NCI-H774 (cell line): ENCODE measurements around the gene CAMK2N2.
A peak's percentile ranks its signal among the peaks of the same experiment; 100 is the strongest.

Experiments
- DNase-seq: peaks from one replicate; lab custom pipeline; 2025; lab: John Stamatoyannopoulos, UW

The CAMK2N2 gene

GRCh38 chr3:184261270-184261853 lies at the start of gene CAMK2N2:
Gene CAMK2N2, minus strand, starts transcription at chr3:184261553. Its CDS starts 268 bp downstream, at chr3:184261285.
- peak; percentile 99 for DNase-seq

- DNase-seq = no peak
These were observed 47.4 kb upstream of the CAMK2N2 start for GRCh38 chr3:184308744-184309143.

GRCh38 chr3:184307915-184308314 lies 46.6 kb upstream of the CAMK2N2 start:
- no peak for DNase-seq

- no peak for DNase-seq
These were observed 45.1 kb upstream of the CAMK2N2 start for GRCh38 chr3:184306341-184306972.

- DNase-seq = no peak
These were observed 44.2 kb upstream of the CAMK2N2 start for GRCh38 chr3:184305577-184305976.

- no peak for DNase-seq
These were observed 39.0 kb upstream of the CAMK2N2 start for GRCh38 chr3:184300378-184300720.

GRCh38 chr3:184299488-184300377 lies 38.4 kb upstream of the CAMK2N2 start:
- no peak for DNase-seq

GRCh38 chr3:184298759-184299487 lies 37.6 kb upstream of the CAMK2N2 start, which contains the start of gene PSMD2:
Gene PSMD2, plus strand, starts transcription at chr3:184299241. Its CDS starts 26 bp downstream, at chr3:184299267.
- peak; percentile 100 for DNase-seq

- no peak for DNase-seq
These were observed 35.3 kb upstream of the CAMK2N2 start for GRCh38 chr3:184296616-184297015.

GRCh38 chr3:184295771-184296170 lies 34.4 kb upstream of the CAMK2N2 start:
- peak; percentile 69 for DNase-seq

- DNase-seq = no peak
These were observed 30.5 kb upstream of the CAMK2N2 start for GRCh38 chr3:184291738-184292445.

GRCh38 chr3:184291044-184291737 lies 29.8 kb upstream of the CAMK2N2 start:
- DNase-seq = no peak

- DNase-seq = no peak
These were observed 29.0 kb upstream of the CAMK2N2 start for GRCh38 chr3:184290331-184290730.

- DNase-seq = peak; percentile 82
These were observed 28.1 kb upstream of the CAMK2N2 start for GRCh38 chr3:184289426-184289938.

- peak; percentile 92 for DNase-seq
These were observed 23.3 kb upstream of the CAMK2N2 start for GRCh38 chr3:184284696-184285095.

GRCh38 chr3:184283681-184284080 lies 22.3 kb upstream of the CAMK2N2 start:
- DNase-seq = no peak

GRCh38 chr3:184282941-184283340 lies 21.6 kb upstream of the CAMK2N2 start:
- DNase-seq = no peak

- no peak for DNase-seq
These were observed 16.0 kb upstream of the CAMK2N2 start for GRCh38 chr3:184277366-184277765.

GRCh38 chr3:184275961-184276910 lies 14.9 kb upstream of the CAMK2N2 start, which contains the start of gene ECE2:
Gene ECE2, plus strand, starts transcription at chr3:184276022. Its CDS starts 132 bp downstream, at chr3:184276154.
- DNase-seq = no peak

GRCh38 chr3:184275381-184275701 lies 14.0 kb upstream of the CAMK2N2 start:
- no peak for DNase-seq
